Neural progenitor cell (in vitro differentiated cells): ENCODE measurements around the gene C4B. TPM values are rescaled to one million over a fixed set of nuclear protein-coding genes. Genes with fewer than 3 reads are reported as not detected.
"Not testable (repeated sequence)": the region's sequence is repeated elsewhere in the genome, so short reads cannot be mapped to it uniquely, and the experiment has no call there.

Experiments
- DNase-seq: peaks from one replicate; pipeline ENCODE4 v3.0.0-alpha.2; 2016; ENCODE audit warnings: low spot score
- H2AFZ ChIP-seq: fragments of 200-600 bp; sonication (generic); replicated peaks from 2 replicates; pipeline ENCODE4 v1.6.1; 2016; ENCODE audit warnings: antibody characterized with exemption
- H3F3A ChIP-seq: fragments of 200-600 bp; sonication (generic); 2 replicates; pipeline ENCODE4 v1.6.1; 2016; ENCODE audit warnings: antibody characterized with exemption, low read depth
- H3K27ac ChIP-seq: fragments of 200-600 bp; sonication (generic); 2 replicates; pipeline ENCODE4 v1.5.1; 2016; ENCODE audit warnings: mild to moderate bottlenecking
- H3K27me3 ChIP-seq: fragments of 200-600 bp; sonication (generic); 2 replicates; pipeline ENCODE4 v1.6.1; 2016; ENCODE audit warnings: mild to moderate bottlenecking, moderate library complexity
- H3K36me3 ChIP-seq: fragments of 200-600 bp; sonication (generic); 2 replicates; pipeline ENCODE4 v1.5.1; 2016
- H3K4me1 ChIP-seq: fragments of 200-600 bp; sonication (generic); 2 replicates; pipeline ENCODE4 v1.6.1; 2016; ENCODE audit warnings: mixed run types
- H3K4me2 ChIP-seq: fragments of 200-600 bp; sonication (generic); 2 replicates; pipeline ENCODE4 v1.6.1; 2016
- H3K4me3 ChIP-seq: fragments of 200-600 bp; sonication (generic); 2 replicates; pipeline ENCODE4 v1.5.1; 2016
- H3K79me2 ChIP-seq: fragments of 200-600 bp; sonication (generic); 2 replicates; pipeline ENCODE4 v1.6.1; 2016; ENCODE audit warnings: low read depth
- H3K9ac ChIP-seq: fragments of 200-600 bp; sonication (generic); 2 replicates; pipeline ENCODE4 v1.6.1; 2016
- H3K9me3 ChIP-seq: fragments of 200-600 bp; sonication (generic); 2 replicates; pipeline ENCODE4 v1.5.1; 2016; ENCODE audit warnings: low read depth
- H4K20me1 ChIP-seq: fragments of 200-600 bp; sonication (generic); 2 replicates; pipeline ENCODE4 v1.6.1; 2016; ENCODE audit warnings: low read depth
- H3K27ac Mint-ChIP-seq: 3 replicates; pipeline ENCODE4 v1.8.0; 2021; ENCODE audit warnings: mixed read lengths
- H3K27me3 Mint-ChIP-seq: 2 replicates; pipeline ENCODE4 v1.8.0; 2022; ENCODE audit warnings: low read depth, mild to moderate bottlenecking, inconsistent platforms, moderate library complexity, mixed read lengths; ENCODE audit not compliant: insufficient read depth
- H3K36me3 Mint-ChIP-seq: 3 replicates; pipeline ENCODE4 v1.8.0; 2021; ENCODE audit warnings: mixed read lengths
- H3K4me1 Mint-ChIP-seq: 3 replicates; pipeline ENCODE4 v1.8.0; 2021; ENCODE audit warnings: mixed read lengths
- H3K4me3 Mint-ChIP-seq: 3 replicates; pipeline ENCODE4 v1.8.0; 2021; ENCODE audit warnings: mild to moderate bottlenecking, moderate library complexity, mixed read lengths
- H3K9me3 Mint-ChIP-seq: 3 replicates; pipeline ENCODE4 v1.8.0; 2020; ENCODE audit warnings: mixed read lengths
- total RNA-seq: library from RNA; depleted of rRNA; stranded (reverse); fragments of >200 nt; gene quantifications from 2 replicates; pipeline ENCODE4 v1.2.3, GENCODE V29; 2015; ENCODE audit warnings: low replicate concordance

C4B gene
- total RNA-seq, 1 donor from 2014 or later, result 0.30 TPM

DNA sequence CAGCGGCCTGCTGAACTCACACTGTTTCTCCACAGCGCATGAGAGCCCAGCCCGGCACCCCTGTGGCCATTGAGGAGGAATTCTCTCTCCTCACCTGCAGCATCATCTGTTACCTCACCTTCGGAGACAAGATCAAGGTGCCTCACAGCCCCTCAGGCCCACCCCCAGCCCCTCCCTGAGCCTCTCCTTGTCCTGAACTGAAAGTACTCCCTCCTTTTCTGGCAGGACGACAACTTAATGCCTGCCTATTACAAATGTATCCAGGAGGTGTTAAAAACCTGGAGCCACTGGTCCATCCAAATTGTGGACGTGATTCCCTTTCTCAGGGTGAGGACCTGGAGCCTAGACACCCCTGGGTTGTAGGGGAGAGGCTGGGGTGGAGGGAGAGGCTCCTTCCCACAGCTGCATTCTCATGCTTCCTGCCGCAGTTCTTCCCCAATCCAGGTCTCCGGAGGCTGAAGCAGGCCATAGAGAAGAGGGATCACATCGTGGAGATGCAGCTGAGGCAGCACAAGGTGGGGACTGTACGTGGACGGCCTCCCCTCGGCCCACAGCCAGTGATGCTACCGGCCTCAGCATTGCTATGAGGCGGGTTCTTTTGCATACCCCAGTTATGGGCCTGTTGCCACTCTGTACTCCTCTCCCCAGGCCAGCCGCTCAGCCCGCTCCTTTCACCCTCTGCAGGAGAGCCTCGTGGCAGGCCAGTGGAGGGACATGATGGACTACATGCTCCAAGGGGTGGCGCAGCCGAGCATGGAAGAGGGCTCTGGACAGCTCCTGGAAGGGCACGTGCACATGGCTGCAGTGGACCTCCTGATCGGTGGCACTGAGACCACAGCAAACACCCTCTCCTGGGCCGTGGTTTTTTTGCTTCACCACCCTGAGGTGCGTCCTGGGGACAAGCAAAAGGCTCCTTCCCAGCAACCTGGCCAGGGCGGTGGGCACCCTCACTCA lies 25.0 kb downstream of the C4B start:
- not testable (repeated sequence) for H3K27ac ChIP-seq, H3K36me3 ChIP-seq, DNase-seq, H3K9ac ChIP-seq, H3K9me3 Mint-ChIP-seq, H3K27ac Mint-ChIP-seq, H3K4me1 Mint-ChIP-seq, H3F3A ChIP-seq, H3K4me1 ChIP-seq, H3K79me2 ChIP-seq, H3K36me3 Mint-ChIP-seq, H3K27me3 ChIP-seq, H3K27me3 Mint-ChIP-seq, H3K9me3 ChIP-seq, H4K20me1 ChIP-seq, H3K4me3 ChIP-seq, H2AFZ ChIP-seq, H3K4me3 Mint-ChIP-seq, H3K4me2 ChIP-seq

GRCh38 chr6:32040299-32041049 lies 25.9 kb downstream of the C4B start:
- H3K27ac ChIP-seq, DNase-seq, H3K9me3 Mint-ChIP-seq, H3K4me1 Mint-ChIP-seq, H2AFZ ChIP-seq, H3K36me3 ChIP-seq, H4K20me1 ChIP-seq, H3K27ac Mint-ChIP-seq, H3F3A ChIP-seq, H3K27me3 Mint-ChIP-seq, H3K27me3 ChIP-seq, H3K4me2 ChIP-seq, H3K36me3 Mint-ChIP-seq, H3K9ac ChIP-seq, H3K79me2 ChIP-seq, H3K4me3 Mint-ChIP-seq, H3K9me3 ChIP-seq, H3K4me3 ChIP-seq, H3K4me1 ChIP-seq: not testable (repeated sequence)

DNA sequence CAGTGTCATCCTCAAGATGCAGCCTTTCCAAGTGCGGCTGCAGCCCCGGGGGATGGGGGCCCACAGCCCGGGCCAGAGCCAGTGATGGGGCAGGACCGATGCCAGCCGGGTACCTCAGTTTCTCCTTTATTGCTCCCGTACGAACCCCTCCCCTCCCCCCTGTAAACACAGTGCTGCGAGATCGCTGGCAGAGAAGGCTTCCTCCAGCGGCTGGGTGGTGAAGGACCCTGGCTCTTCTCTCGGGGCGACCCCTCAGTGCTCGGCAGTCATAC lies 26.4 kb downstream of the C4B start:
- not testable (repeated sequence) for H3K4me2 ChIP-seq, H3K27me3 Mint-ChIP-seq

DNA sequence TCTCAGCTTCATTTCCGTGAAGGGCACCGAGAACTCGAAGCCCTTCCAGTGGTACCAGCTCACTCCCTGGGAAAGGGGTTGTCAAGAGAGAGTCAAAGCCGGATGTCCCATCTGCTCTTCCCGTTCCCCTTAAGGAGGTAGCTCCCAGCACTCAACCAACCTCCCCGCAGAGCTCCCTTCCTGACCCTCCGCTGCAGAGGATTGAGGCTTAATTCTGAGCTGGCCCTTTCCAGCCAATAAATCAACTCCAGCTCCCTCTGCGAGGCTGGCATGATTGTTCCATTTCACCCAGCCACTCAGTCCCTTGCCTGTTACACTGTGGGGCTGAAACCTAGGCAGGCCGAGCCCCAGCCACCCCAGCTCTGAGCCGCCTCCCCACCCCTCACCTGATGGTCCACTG lies 26.8 kb downstream of the C4B start:
- not testable (repeated sequence) for H3K27me3 Mint-ChIP-seq, H3K4me3 Mint-ChIP-seq, DNase-seq, H3K36me3 ChIP-seq, H3K27me3 ChIP-seq, H3K4me2 ChIP-seq, H3K4me3 ChIP-seq, H4K20me1 ChIP-seq, H3K4me1 ChIP-seq, H3K27ac ChIP-seq, H3K4me1 Mint-ChIP-seq, H3K79me2 ChIP-seq, H3K27ac Mint-ChIP-seq, H3K9ac ChIP-seq, H3K36me3 Mint-ChIP-seq, H3K9me3 Mint-ChIP-seq, H2AFZ ChIP-seq, H3K9me3 ChIP-seq, H3F3A ChIP-seq

More for the DNA sequence above, 26.4 kb downstream of the C4B start:
- H3K4me3 Mint-ChIP-seq, H3K4me1 ChIP-seq, H2AFZ ChIP-seq, H3K36me3 ChIP-seq, H4K20me1 ChIP-seq, DNase-seq, H3K4me1 Mint-ChIP-seq, H3K27me3 ChIP-seq, H3F3A ChIP-seq, H3K79me2 ChIP-seq, H3K27ac Mint-ChIP-seq, H3K9me3 Mint-ChIP-seq, H3K9me3 ChIP-seq, H3K36me3 Mint-ChIP-seq, H3K4me3 ChIP-seq, H3K9ac ChIP-seq, H3K27ac ChIP-seq: not testable (repeated sequence)

GRCh38 chr6:32042276-32042675 lies 27.7 kb downstream of the C4B start:
- H4K20me1 ChIP-seq, DNase-seq, H3K9me3 Mint-ChIP-seq, H3K4me3 Mint-ChIP-seq, H3K27me3 ChIP-seq, H3K27me3 Mint-ChIP-seq, H3K4me3 ChIP-seq, H3K36me3 ChIP-seq, H3K4me2 ChIP-seq, H3K4me1 ChIP-seq, H3K9me3 ChIP-seq, H3K9ac ChIP-seq, H3K27ac ChIP-seq, H3K36me3 Mint-ChIP-seq, H3K79me2 ChIP-seq, H3F3A ChIP-seq, H2AFZ ChIP-seq, H3K27ac Mint-ChIP-seq: not testable (repeated sequence)
- peaks cover 15% of the 10 kb centered on the region for H3K4me1 Mint-ChIP-seq

- H3K9me3 ChIP-seq, H3K27ac Mint-ChIP-seq, H3K4me3 ChIP-seq, H3K9ac ChIP-seq, H3K9me3 Mint-ChIP-seq, H3K36me3 ChIP-seq, DNase-seq, H4K20me1 ChIP-seq, H3K27me3 Mint-ChIP-seq, H3F3A ChIP-seq, H3K4me1 ChIP-seq, H3K27me3 ChIP-seq, H3K27ac ChIP-seq, H3K36me3 Mint-ChIP-seq, H3K4me3 Mint-ChIP-seq, H3K4me2 ChIP-seq, H2AFZ ChIP-seq, H3K79me2 ChIP-seq: not testable (repeated sequence)
- peaks cover 25% of the 10 kb centered on the region for H3K4me1 Mint-ChIP-seq
Observed at GRCh38 chr6:32043589-32044380, 29.2 kb downstream of the C4B start.

- not testable (repeated sequence) for H3K4me1 ChIP-seq, H3K27ac ChIP-seq, H3K9me3 Mint-ChIP-seq, H3K27me3 ChIP-seq, H4K20me1 ChIP-seq, H3K27me3 Mint-ChIP-seq, DNase-seq, H3K4me2 ChIP-seq, H3K9me3 ChIP-seq, H3K4me3 ChIP-seq, H3K4me3 Mint-ChIP-seq, H3K79me2 ChIP-seq, H2AFZ ChIP-seq, H3K36me3 ChIP-seq, H3K36me3 Mint-ChIP-seq, H3K9ac ChIP-seq, H3F3A ChIP-seq, H3K27ac Mint-ChIP-seq
- peaks cover 27% of the 10 kb centered on the region for H3K4me1 Mint-ChIP-seq
Observed at GRCh38 chr6:32044916-32045315, 30.3 kb downstream of the C4B start.
